HL-60 (cell line): Measurements from ENCODE around the gene PRKD1.

Experiments used
- DNase-seq, 2 experiments: peaks; one replicate each; pipeline ENCODE4 v3.0.0-alpha.2; 2010 to 2020; ENCODE audit warnings: low read depth in 1 of 2, low spot score in 1 of 2
- H3K27ac ChIP-seq: fragments of 250-450 bp; sonication (Bioruptor Pico); replicated peaks from 2 replicates; pipeline ENCODE4 v1.5.1; 2020; ENCODE audit warnings: mild to moderate bottlenecking, moderate library complexity
- H3K27me3 ChIP-seq: fragments of 250-450 bp; sonication (Bioruptor Pico); 2 replicates; pipeline ENCODE4 v1.5.1; 2021; ENCODE audit warnings: mild to moderate bottlenecking, moderate library complexity; ENCODE audit not compliant: insufficient read depth, poor library complexity, severe bottlenecking
- H3K4me3 ChIP-seq: replicated peaks from 2 replicates; pipeline ENCODE4 v1.5.1; 2011; ENCODE audit warnings: mild to moderate bottlenecking, control low read depth, low read length; ENCODE audit not compliant: insufficient read depth
- CTCF ChIP-seq: IDR thresholded peaks from one replicate; pipeline ENCODE4 v1.5.1; 2011; ENCODE audit warnings: low read length, control low read depth, inconsistent platforms; ENCODE audit not compliant: insufficient read depth
- GABPA ChIP-seq: IDR thresholded peaks from 2 replicates; pipeline ENCODE4 v1.6.1; 2012; ENCODE audit warnings: low read depth
- POLR2AphosphoS5 ChIP-seq: IDR thresholded peaks from 2 replicates; pipeline ENCODE4 v1.6.1; 2012; ENCODE audit warnings: low read depth
- REST ChIP-seq: IDR thresholded peaks from 2 replicates; pipeline ENCODE4 v1.6.1; 2012; ENCODE audit warnings: low read depth; ENCODE audit not compliant: insufficient replicate concordance
- SPI1 ChIP-seq: IDR thresholded peaks from 2 replicates; pipeline ENCODE4 v1.6.1; 2012; ENCODE audit warnings: low read depth, mild to moderate bottlenecking, borderline replicate concordance

The PRKD1 gene

GRCh38 chr14:29580763-29581162 is 346.9 kb downstream of the PRKD1 start:
- no peak for DNase-seq
- TF ChIP-seq GABPA (no peak), REST (no peak), POLR2AphosphoS5 (no peak), CTCF (no peak), SPI1 (no peak)
- H3K27ac ChIP-seq = no peak overlapping the region
- no peaks in the 10 kb centered on the region for H3K27me3 ChIP-seq
- no peak overlapping the region for H3K4me3 ChIP-seq

DNA sequence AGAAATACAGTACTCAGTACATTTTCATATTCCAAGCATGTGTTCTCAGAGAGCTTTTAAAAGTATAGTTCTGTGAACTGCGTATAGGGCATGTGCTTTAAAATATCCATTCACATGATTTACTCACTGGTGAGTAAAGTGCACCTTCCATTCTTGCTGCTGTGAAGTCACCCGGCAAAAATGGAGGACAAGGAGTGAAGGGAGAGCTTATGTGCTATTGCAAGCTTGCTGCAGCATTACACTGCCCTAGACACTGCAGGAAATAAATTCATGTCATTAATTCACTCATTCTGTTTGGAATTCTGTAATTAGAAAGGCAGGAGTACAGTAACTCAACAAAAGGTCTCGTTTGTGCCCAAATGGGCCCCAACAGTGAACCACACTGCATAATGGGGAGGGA is 347.8 kb downstream of the PRKD1 start:
- Histone ChIP-seq H3K27me3 (no peaks in the 10 kb centered on the region), H3K4me3 (no peak overlapping the region), H3K27ac (no peak overlapping the region)
- no peak for DNase-seq
- TF ChIP-seq GABPA = no peak
- no peak for TF ChIP-seq REST
- no peak for TF ChIP-seq POLR2AphosphoS5
- TF ChIP-seq CTCF = no peak
- no peak for TF ChIP-seq SPI1

DNA sequence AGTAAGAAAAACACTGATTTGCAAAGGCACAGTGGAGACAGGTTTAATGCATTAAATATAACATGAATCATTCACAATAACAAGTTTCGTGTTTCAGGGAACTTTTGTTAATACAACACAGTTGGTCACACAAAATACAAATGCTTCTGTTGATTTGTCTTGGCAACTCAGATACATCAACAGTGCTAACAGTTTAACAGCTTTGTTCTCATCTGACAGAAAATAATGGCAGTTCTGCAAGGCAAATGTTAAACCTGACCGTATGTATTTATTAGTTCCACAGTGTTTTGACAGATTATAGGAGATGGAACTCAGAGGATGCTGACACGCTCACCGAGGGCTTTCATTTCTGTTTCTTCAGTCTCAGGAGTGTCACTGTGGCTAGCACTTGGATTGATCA is 350.7 kb downstream of the PRKD1 start:
- Histone ChIP-seq H3K27me3 (no peaks in the 10 kb centered on the region), H3K4me3 (no peak overlapping the region), H3K27ac (no peak overlapping the region)
- TF ChIP-seq GABPA (no peak), POLR2AphosphoS5 (no peak), CTCF (no peak), REST (no peak), SPI1 (no peak)
- no peak for DNase-seq
